ENCODE results near the gene AGAP9. TPM values are rescaled to one million over a fixed set of nuclear protein-coding genes. Genes with fewer than 3 reads are reported as not detected.

Gene AGAP9
- total RNA-seq: 0.32 and 0.90 TPM in 2 replicates

GRCh38 chr10:47523475-47523874 is at the start of gene AGAP9:
Gene AGAP9, minus strand, starts transcription at chr10:47523638. Its CDS starts 112 bp downstream, at chr10:47523526.

GRCh38 chr10:47491600-47491999 is 31.8 kb downstream of the AGAP9 start, which contains the start of gene FAM25G:
Gene FAM25G, minus strand, starts transcription at chr10:47491700. Its CDS starts 26 bp downstream, at chr10:47491674.

GRCh38 chr10:47483923-47484322 is 39.5 kb downstream of the AGAP9 start, which contains the start of gene ANXA8:
Gene ANXA8, minus strand, starts transcription at chr10:47484115. Its CDS starts 182 bp downstream, at chr10:47483933.

Other genes with a start within 250 kb of the AGAP9 start
- not detected in 2 replicates for gene GDF10, start 223.4 kb downstream of the AGAP9 start, total RNA-seq
- not detected in 2 replicates for gene GDF2, start 201.2 kb downstream of the AGAP9 start, total RNA-seq
- not detected in 2 replicates for gene RBP3, start 175.3 kb downstream of the AGAP9 start, total RNA-seq
- gene ZNF488, start 139.3 kb downstream of the AGAP9 start, total RNA-seq: 0.18 TPM in 1 of 2 replicates, not detected in the other
- gene ANXA8, start 39.5 kb downstream of the AGAP9 start, total RNA-seq: 0.16 and 0.54 TPM in 2 replicates
- not detected in 2 replicates for gene FAM25G, start 31.9 kb downstream of the AGAP9 start, total RNA-seq
- gene SYT15B, start 240.0 kb upstream of the AGAP9 start, total RNA-seq: under 0.01 and 0.16 TPM in 2 replicates

Measured in cardiac atrium fibroblast (primary cell).